HG02938 (cell line): ENCODE measurements around the gene ZW10.
"Not testable (repeated sequence)": the region's sequence is repeated elsewhere in the genome, so short reads cannot be mapped to it uniquely, and the experiment has no call there.

Experiments used
- ATAC-seq: cut with Tn5 transposase; IDR thresholded peaks from one replicate; pipeline ENCODE4 v1.9.1; 2021; ENCODE audit warnings: mild to moderate bottlenecking, moderate library complexity; ENCODE audit not compliant: unreplicated experiment

The ZW10 gene

DNA sequence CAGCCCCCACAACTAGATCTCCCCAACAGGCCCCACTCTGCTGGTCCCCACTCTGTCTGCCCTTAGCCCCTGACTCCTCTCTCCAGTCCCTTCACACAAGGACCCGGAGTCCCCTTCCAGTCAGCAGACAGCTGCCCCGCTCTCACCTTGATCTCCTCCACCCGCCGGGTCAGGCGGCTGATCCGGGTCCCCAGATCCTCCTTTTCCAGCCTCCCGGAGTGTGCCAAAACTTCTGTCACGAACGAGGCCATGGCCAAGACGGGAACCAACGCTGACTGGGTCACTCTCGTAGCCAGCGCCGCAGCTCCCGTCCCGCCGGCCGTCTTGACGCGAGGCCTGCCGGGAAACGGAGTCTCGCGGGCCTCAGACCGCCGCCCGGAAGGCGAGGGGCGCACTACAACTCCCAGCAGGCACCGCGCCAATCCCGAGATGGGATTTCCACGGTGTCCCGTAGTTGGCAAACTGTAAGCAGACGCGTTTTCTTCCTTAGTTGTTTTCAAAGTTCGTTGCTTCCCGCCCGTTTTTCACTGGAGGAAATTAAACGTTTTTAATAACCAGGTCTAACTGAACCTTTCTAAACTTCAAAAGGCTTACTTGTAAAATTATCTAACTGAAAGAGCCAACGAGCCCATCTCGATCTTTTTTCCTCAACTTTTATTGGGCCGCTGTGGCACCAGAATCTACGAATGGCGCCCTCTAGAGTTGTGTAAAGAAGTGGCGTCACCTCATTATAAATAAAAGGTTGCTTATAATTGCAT lies at the start of gene ZW10:
Gene ZW10, minus strand, starts transcription at position 277 of the 758 bp plus-strand sequence. Its CDS starts 26 bp downstream, at position 251.
- ATAC-seq = peak; percentile 95

DNA sequence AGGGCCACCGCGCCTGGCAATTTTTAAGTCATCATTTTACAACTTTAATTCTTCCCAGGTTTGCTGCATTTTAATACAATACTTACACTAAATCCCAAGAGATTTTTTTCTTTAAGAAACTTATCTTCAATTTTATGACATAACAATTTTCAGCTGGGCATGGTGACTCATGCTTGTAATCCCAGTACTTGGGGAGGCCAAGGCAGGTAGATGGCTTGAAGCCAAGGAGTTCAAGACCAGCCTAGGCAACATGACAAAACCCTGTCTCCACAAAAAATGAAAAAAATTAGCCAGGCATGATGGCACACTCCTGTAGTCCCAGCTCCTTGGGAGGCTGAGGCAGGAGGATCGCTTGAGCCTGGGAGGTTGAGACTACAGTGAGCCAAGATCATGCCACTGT lies 44.9 kb upstream of the ZW10 start:
- no peak for ATAC-seq

- ATAC-seq = no peak
Observed at GRCh38 chr11:113817626-113818025, 44.1 kb upstream of the ZW10 start.

DNA sequence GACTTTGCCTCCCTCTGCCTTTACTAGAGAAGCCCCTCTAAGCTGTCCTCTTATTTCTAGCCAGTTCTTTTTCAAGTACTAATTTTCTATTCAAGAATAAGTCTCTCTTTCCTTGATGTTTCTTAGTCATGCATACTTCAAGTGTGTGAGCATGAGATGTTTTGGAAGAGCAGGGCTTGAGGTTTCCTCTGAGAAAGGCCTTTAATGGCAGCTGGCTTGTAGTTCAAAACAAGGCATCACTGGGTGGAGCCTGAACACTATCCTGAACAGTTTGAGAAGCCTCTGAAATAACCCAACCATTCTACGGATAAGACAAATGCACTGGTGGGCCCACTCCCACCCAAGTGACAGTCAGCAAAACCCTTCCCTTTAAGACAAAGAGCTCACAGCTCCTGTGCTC lies 43.7 kb upstream of the ZW10 start:
- no peak for ATAC-seq

DNA sequence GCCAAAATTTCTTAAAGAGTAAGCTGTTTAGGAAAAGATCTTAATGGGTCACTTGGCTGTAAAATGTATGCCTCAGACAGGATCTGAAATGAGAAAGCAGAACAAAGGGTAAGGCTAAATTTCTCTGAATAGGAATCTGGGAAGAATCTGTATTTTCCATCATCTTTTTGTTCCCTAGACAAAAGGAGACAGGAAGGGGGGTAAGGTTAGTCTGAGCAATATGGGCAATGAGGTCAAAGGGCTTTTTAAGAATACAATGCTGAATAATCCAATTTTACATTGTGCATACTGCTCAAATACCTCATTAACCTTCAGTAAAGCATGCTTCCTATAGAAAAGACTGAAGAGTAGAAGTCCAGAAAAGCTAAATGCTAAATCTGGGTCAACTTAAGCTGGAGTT lies 40.7 kb upstream of the ZW10 start:
- ATAC-seq = no peak

- no peak for ATAC-seq
Observed at GRCh38 chr11:113808931-113809330, 35.4 kb upstream of the ZW10 start.

- no peak for ATAC-seq
Observed at GRCh38 chr11:113806406-113806805, 32.9 kb upstream of the ZW10 start.

GRCh38 chr11:113805640-113806039 lies 32.1 kb upstream of the ZW10 start:
- no peak for ATAC-seq

DNA sequence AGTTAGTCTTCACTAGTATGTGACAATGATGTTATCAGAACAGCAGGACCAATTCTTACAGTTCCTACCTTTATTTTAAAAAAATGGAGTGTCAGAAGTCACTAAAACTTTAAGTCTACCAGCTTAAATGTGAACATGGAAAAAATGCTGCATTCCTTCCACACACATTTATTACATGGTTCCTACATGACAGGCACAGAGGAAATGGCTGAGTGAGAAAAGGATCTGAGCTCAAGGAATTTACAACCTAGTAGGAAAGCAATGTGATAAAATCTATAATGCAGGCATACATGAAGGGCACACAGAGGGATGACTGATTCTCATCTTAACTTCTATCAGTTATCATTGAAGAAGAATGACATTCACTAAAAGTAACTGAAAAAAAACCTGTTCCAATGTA lies 29.1 kb upstream of the ZW10 start:
- ATAC-seq = no peak

DNA sequence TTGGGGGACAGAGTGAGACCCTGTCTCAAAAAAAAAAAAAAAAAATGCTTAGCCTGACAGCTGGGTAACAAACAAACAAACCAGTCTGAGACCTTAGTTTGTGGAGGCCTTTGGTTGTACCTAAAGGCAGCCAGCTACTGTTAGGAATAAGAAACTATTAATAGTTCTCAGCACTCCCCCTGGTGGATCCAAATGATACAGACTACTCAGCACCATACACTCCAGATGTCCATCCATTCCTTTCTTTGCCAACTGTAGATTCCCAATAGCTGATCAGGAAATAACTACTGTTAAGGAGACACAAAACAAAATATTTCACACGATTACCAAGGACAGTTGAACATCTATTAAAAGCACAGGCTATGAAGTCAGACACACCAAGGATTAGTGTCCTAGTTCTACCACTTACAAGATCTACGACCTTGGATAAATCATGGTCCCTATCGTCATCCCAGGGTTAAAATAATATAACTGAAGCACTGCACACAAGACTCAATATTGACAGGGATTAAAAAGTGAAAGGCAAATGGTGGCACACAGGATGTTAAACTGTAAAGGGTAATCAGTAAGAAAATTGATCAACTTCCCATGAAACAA lies 23.3 kb upstream of the ZW10 start:
- ATAC-seq = peak; percentile 85

DNA sequence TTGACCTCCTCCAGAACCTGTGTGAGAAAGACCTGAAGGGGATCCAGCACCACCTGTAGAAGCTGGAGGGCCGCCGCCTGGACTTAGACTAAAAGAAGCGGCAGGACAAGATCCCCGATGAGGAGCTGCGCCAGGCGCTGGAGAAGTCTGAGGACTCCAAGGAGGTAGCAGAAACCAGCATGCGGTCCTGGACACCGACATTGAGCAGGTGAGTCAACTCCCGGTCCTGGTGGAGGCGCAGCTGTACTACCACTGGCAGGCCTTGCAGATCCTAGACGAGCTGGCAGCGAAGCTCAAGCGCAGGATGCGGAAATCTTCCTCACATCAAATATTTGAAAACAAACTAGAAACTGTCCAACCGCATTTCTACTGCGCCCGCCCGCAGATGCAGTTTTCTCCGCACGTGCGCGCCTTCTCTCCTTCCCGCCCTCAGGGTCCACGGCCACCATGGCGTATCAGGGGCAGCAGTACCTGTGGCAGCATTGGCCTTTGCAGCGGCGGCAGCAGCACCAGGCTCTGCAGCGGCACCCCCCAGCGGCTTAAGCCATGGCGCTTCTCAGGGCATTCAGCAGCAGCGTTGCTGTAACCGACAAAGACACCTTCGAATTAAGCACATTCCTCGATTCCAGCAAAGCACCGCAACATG lies 16.3 kb upstream of the ZW10 start:
- ATAC-seq = no peak

GRCh38 chr11:113789016-113789415 lies 15.5 kb upstream of the ZW10 start:
- ATAC-seq = not testable (repeated sequence)

DNA sequence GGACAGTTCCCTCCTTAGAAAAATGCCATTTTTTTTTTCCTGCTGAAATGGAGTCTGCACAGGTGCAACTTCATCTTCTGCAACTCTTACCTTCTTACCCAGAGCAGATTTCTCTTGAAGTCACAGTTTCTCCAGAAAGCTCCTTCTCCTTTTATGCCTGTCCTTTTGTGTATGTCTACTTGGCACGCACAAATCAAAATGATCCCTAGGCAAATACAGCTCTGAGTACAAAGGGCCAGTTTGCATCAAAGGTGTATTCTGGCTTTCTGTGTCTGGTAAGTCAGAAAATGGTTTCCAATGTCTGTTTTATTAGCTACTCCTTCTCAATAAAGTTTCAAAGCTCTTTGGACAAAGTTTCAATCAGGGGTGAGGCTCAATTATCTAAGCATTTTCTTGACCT lies 8.6 kb upstream of the ZW10 start:
- no peak for ATAC-seq

GRCh38 chr11:113781682-113782081 lies 8.2 kb upstream of the ZW10 start:
- ATAC-seq = no peak

GRCh38 chr11:113779496-113779895 lies 6.0 kb upstream of the ZW10 start, which contains the start of gene CLDN25:
TSS of gene CLDN25 (plus strand) at chr11:113779796. CDS start at chr11:113779796, 0 bp downstream.
- no peak for ATAC-seq

DNA sequence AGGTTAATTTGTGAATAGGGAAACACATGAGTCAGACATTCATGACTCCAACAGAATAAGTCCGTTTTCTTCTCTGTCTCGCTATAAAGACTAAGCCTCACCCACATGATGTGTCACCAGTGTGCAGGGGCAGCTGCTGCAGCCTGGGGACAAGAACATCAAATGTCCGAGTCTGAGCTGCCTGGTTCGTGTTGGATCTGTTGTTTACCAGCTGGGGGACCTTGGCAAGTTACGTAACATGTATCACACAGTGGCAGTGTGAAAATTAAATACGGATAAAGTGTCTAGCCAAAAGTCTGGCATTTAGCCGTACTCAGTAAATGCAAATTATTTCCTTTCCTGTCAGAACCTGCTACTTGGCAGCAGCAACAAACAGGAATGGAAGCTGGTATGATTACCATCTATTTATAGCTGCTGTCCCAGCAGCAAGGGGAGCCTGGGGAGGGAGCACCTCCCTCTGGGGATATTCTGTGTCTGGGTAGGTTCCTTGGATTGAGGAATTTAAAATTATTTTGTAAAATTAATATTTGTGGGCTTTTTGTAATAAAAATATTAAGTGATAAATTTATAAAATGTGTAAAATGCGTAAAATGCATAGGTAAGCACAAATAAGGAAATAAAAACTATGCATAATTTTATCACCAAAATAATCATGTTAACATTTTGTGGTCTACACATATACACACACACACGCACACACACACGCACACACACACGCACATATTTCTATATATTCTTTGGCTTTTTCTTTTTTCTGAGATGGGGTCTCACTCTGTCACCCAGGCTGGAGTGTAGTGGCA lies 4.8 kb upstream of the ZW10 start:
- no peak for ATAC-seq

- no peak for ATAC-seq
Observed at GRCh38 chr11:113774174-113774503, 647 bp upstream of the ZW10 start.

DNA sequence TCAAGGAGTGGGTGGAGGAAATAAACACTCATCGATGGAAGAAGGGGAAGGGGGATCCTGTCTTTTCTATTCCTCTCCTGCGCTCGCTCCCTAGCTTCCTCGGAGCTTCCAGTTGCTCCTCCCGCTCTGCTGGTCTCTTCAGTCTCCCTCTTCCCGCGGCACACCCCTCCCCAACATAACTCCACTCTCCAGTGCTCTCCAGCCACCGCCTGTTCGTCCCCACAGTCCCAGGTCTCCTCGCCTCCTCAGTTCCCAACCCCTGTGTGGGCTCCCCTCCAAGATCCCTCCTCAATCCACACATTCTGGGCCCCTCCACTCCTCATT lies 438 bp downstream of the ZW10 start:
- no peak for ATAC-seq

GRCh38 chr11:113771964-113772363 lies 1.5 kb downstream of the ZW10 start:
- ATAC-seq = no peak

DNA sequence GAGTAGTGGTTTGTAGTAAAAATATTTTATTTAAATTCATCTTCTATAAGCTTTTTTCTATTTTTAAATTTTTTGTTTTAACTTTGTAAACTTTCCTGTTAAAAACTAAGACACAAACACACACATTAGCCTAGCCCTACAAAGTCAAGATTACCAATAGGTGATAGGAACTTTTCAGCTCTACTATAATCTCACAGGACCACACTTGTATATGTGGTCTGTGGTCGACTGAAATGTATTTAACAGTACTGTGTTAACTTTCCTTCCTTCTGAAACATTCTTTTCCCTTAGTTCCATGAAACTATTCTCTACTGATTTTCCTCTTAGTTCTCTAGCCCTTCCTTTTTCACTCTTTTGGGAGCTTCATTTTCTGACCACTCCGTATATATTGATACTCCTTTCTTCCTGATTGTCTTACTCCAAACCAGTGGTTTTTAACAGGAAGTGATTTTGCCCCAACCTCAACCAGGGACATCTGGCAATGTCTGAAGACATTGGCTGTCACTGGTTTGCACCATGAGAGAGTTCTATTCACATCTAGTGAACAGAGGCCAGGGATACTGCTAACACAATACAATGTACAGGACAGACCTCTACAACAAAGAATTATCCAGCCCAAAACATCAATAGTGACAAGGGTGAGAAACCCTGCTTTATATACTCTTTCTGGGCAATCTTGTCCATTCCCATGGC lies 8.8 kb downstream of the ZW10 start:
- ATAC-seq = no peak

DNA sequence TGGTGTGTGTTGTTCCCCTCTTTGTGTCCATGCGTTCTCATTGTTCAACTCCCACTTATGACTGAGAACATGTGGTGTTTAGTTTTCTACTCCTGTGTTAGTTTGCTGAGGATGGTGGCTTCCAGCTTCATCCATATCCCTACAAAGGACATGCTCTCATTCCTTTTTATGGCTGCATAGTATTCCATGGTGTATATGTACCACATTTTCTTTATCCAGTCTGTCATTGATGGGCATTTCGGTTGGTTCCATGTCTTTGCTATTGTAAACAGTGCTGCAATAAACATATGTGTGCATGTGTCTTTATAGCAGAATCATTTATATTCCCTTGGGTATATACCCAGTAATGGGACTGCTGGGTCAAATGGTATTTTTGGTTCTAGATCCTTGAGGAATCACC lies 10.5 kb downstream of the ZW10 start:
- not testable (repeated sequence) for ATAC-seq
